GM12878 (cell line): ENCODE measurements around the gene DPYSL4.

ENCODE experiments used
- CTCF ChIP-seq, 3 experiments: IDR thresholded peaks in 2 of 3; conservative IDR thresholded peaks in 1 of 3; 2 replicates each; pipeline ENCODE4 v1.5.1; 2011; ENCODE audit warnings: low read depth in 3 of 3, low read length in 3 of 3, mild to moderate bottlenecking in 3 of 3, control low read depth in 2 of 3, moderate library complexity in 2 of 3, inconsistent platforms in 1 of 3, mixed read lengths in 1 of 3; ENCODE audit not compliant: control insufficient read depth in 2 of 3, insufficient read depth in 1 of 3; ENCODE audit errors: extremely low read depth in 1 of 3
- EP300 ChIP-seq, 2 experiments: fragments of 150-350 bp in 1 of 2; IDR thresholded peaks; 2 replicates each; pipeline ENCODE4 v1.6.1; 2011 to 2012; ENCODE audit warnings: low read depth in 2 of 2, low read length in 2 of 2, borderline replicate concordance in 1 of 2, improper control_type of control experiment in 1 of 2, inconsistent platforms in 1 of 2; ENCODE audit not compliant: control insufficient read depth in 1 of 2
- EZH2 ChIP-seq: IDR thresholded peaks from 2 replicates; pipeline ENCODE4 v1.6.1; 2012; ENCODE audit warnings: low read depth, mild to moderate bottlenecking, control low read depth, inconsistent platforms, low read length, borderline replicate concordance; ENCODE audit not compliant: control insufficient read depth
- FOS ChIP-seq: IDR thresholded peaks from 3 replicates; pipeline ENCODE4 v1.6.1; 2011; ENCODE audit warnings: borderline replicate concordance; ENCODE audit not compliant: insufficient read length; ENCODE audit errors: extremely low read depth
- TF ChIP-seq, protein P1 (sequence below): fragments of 450-650 bp; IDR thresholded peaks from 2 replicates; pipeline ENCODE4 v1.6.1; 2016; ENCODE audit warnings: mild to moderate bottlenecking
- TF ChIP-seq, protein P2 (sequence below): IDR thresholded peaks from 2 replicates; pipeline ENCODE4 v1.6.1; 2011; ENCODE audit warnings: low read depth, mild to moderate bottlenecking, low read length, moderate library complexity, borderline replicate concordance; ENCODE audit errors: extremely low read depth

GRCh38 chr10:132162021-132162531 lies 24.7 kb upstream of the DPYSL4 start:
- TF ChIP-seq EZH2 (no peak), CTCF (IDR thresholded peaks at IDR 0.05 in 2 of 3, conservative IDR thresholded peaks at IDR 0.05 in 1 of 3; ENCODE audit: control insufficient read depth in 2 of 3, extremely low read depth in 1 of 3, insufficient read depth in 1 of 3, low read depth in 3 of 3, low read length in 3 of 3) (no peak), EP300 (IDR thresholded peaks at IDR 0.05; ENCODE audit: borderline replicate concordance in 1 of 2, control insufficient read depth in 1 of 2, low read depth in 2 of 2, low read length in 2 of 2) (no peak), FOS (no peak)
- TF ChIP-seq, protein P1, sequence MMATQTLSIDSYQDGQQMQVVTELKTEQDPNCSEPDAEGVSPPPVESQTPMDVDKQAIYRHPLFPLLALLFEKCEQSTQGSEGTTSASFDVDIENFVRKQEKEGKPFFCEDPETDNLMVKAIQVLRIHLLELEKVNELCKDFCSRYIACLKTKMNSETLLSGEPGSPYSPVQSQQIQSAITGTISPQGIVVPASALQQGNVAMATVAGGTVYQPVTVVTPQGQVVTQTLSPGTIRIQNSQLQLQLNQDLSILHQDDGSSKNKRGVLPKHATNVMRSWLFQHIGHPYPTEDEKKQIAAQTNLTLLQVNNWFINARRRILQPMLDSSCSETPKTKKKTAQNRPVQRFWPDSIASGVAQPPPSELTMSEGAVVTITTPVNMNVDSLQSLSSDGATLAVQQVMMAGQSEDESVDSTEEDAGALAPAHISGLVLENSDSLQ: no peak
- TF ChIP-seq, protein P2, sequence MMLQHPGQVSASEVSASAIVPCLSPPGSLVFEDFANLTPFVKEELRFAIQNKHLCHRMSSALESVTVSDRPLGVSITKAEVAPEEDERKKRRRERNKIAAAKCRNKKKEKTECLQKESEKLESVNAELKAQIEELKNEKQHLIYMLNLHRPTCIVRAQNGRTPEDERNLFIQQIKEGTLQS: no peak
